Measurements from ENCODE around the gene CDH16. TPM values are rescaled to one million over a fixed set of nuclear protein-coding genes. Genes with fewer than 3 reads are reported as not detected.
"Not testable (repeated sequence)": the region's sequence is repeated elsewhere in the genome, so short reads cannot be mapped to it uniquely, and the experiment has no call there.

Gene CDH16
- total RNA-seq, 1 donor from 2014 or later: 0.33 TPM

GRCh38 chr16:66871840-66872239 is 46.8 kb downstream of the CDH16 start:
- no peak overlapping the region for H3K4me3 ChIP-seq (ENCODE audit: low read depth, low read length)
- H3K36me3 ChIP-seq (ENCODE audit: control insufficient read depth, insufficient read depth, low read length): no peaks in the 10 kb centered on the region
- no peaks in the 10 kb centered on the region for H3K27me3 ChIP-seq (ENCODE audit: control insufficient read depth, insufficient read depth, low read length)
- DNase-seq (ENCODE audit: low read depth): no peak
- no peak for TF ChIP-seq CTCF (IDR thresholded peaks at IDR 0.05; ENCODE audit: insufficient read depth, low read length, poor library complexity, severe bottlenecking)

GRCh38 chr16:66871363-66871762 is 47.3 kb downstream of the CDH16 start:
- not testable (repeated sequence) for H3K27me3 ChIP-seq (ENCODE audit: control insufficient read depth, insufficient read depth, low read length); DNase-seq (ENCODE audit: low read depth); H3K4me3 ChIP-seq (ENCODE audit: low read depth, low read length); H3K36me3 ChIP-seq (ENCODE audit: control insufficient read depth, insufficient read depth, low read length)

GRCh38 chr16:66869424-66869823 is 49.3 kb downstream of the CDH16 start:
- no peaks in the 10 kb centered on the region for H3K36me3 ChIP-seq (ENCODE audit: control insufficient read depth, insufficient read depth, low read length)
- DNase-seq (ENCODE audit: low read depth): no peak
- TF ChIP-seq CTCF (IDR thresholded peaks at IDR 0.05; ENCODE audit: insufficient read depth, low read length, poor library complexity, severe bottlenecking): no peak
- H3K27me3 ChIP-seq (ENCODE audit: control insufficient read depth, insufficient read depth, low read length): no peaks in the 10 kb centered on the region
- H3K4me3 ChIP-seq (ENCODE audit: low read depth, low read length): no peak overlapping the region

- Histone ChIP-seq H3K36me3 (ENCODE audit: control insufficient read depth, insufficient read depth, low read length) (no peaks in the 10 kb centered on the region), H3K27me3 (ENCODE audit: control insufficient read depth, insufficient read depth, low read length) (no peaks in the 10 kb centered on the region), H3K4me3 (ENCODE audit: low read depth, low read length) (no peak overlapping the region)
- TF ChIP-seq CTCF (IDR thresholded peaks at IDR 0.05; ENCODE audit: insufficient read depth, low read length, poor library complexity, severe bottlenecking): no peak
- no peak for DNase-seq (ENCODE audit: low read depth)
Observed at GRCh38 chr16:66863707-66864106, 55.0 kb downstream of the CDH16 start.

GRCh38 chr16:66862023-66862520 is 56.6 kb downstream of the CDH16 start:
- H3K36me3 ChIP-seq (ENCODE audit: control insufficient read depth, insufficient read depth, low read length): no peaks in the 10 kb centered on the region
- no peak for TF ChIP-seq CTCF (IDR thresholded peaks at IDR 0.05; ENCODE audit: insufficient read depth, low read length, poor library complexity, severe bottlenecking)
- H3K27me3 ChIP-seq (ENCODE audit: control insufficient read depth, insufficient read depth, low read length): no peaks in the 10 kb centered on the region
- DNase-seq (ENCODE audit: low read depth): no peak
- H3K4me3 ChIP-seq (ENCODE audit: low read depth, low read length): no peak overlapping the region

- Histone ChIP-seq H3K27me3 (ENCODE audit: control insufficient read depth, insufficient read depth, low read length) (no peaks in the 10 kb centered on the region), H3K4me3 (ENCODE audit: low read depth, low read length) (no peak overlapping the region), H3K36me3 (ENCODE audit: control insufficient read depth, insufficient read depth, low read length) (no peaks in the 10 kb centered on the region)
- no peak for DNase-seq (ENCODE audit: low read depth)
- TF ChIP-seq CTCF (IDR thresholded peaks at IDR 0.05; ENCODE audit: insufficient read depth, low read length, poor library complexity, severe bottlenecking): no peak
Observed at GRCh38 chr16:66859397-66860068, 59.2 kb downstream of the CDH16 start.
